Psoas muscle (tissue), 8 donors: ENCODE results near the gene JADE2. TPM values are rescaled to one million over a fixed set of nuclear protein-coding genes. Genes with fewer than 3 reads are reported as not detected.

Experiments
- ATAC-seq, 4 donors: fragments of 200-7000 bp; cut with Tn5 transposase; one replicate each; pipeline ENCODE4 v1.9.1; 2020; ENCODE audit warnings: moderate library complexity in 3 of 4, mild to moderate bottlenecking in 2 of 4
- DNase-seq, 2 donors: peaks; one replicate each; pipeline ENCODE4 v3.0.0-alpha.2; 2020
- H3K27ac ChIP-seq: fragments of 200-600 bp; one replicate; pipeline ENCODE4 v1.8.0; 2022
- H3K27me3 ChIP-seq, 3 donors: fragments of 200-600 bp in 1 of 3; one replicate each; pipeline versions ENCODE4 v1.6.1 to v1.8.0; 2013 to 2022; ENCODE audit warnings: low read length in 2 of 3, mild to moderate bottlenecking in 2 of 3, moderate library complexity in 1 of 3; ENCODE audit not compliant: insufficient read depth in 3 of 3
- H3K36me3 ChIP-seq, 2 donors: fragments of 200-600 bp in 1 of 2; one replicate each; pipeline versions ENCODE4 v1.6.1 to v1.8.0; 2013 to 2022; ENCODE audit warnings: low read depth in 1 of 2, mild to moderate bottlenecking in 1 of 2, moderate library complexity in 1 of 2; ENCODE audit not compliant: insufficient read depth in 1 of 2
- H3K4me1 ChIP-seq: fragments of 200-600 bp; one replicate; pipeline ENCODE4 v1.8.0; 2022
- H3K4me3 ChIP-seq: fragments of 200-600 bp; one replicate; pipeline ENCODE4 v1.8.0; 2022; ENCODE audit warnings: mild to moderate bottlenecking
- H3K9me3 ChIP-seq: fragments of 200-600 bp; one replicate; pipeline ENCODE4 v1.8.0; 2022
- WGBS, 3 donors: extraction: QIAGEN DNeasy Blood & Tissue Kit; methylation state at CpG; one replicate each; pipeline versions ENCODE4 v1.1.6 to v1.1.7; 2013; 5-methylcytosine and 5-hydroxymethylcytosine counted together
- intact Hi-C, 2 donors: fragments of 100-400 bp; cut with DNase I; formaldehyde crosslinking; loops; one replicate each; pipeline versions ENCODE4 v1.11.0 to v1.14.2; 2022
- polyA plus RNA-seq, 3 donors: library from polyadenylated mRNA; stranded (reverse); fragments of 200-250 nt; gene quantifications; one replicate each; pipeline ENCODE4 v1.2.3, GENCODE V29; 2013
- total RNA-seq, 4 donors: library from RNA; stranded (reverse); fragmentation: NEBNext Ultra II Directional in 2 of 4; extraction: Animal tissue kit (Norgen Biotek cat#: 25700) in 2 of 4; gene quantifications; one replicate each; pipeline versions ENCODE4 v1.2.1 to v1.2.4, GENCODE V29; 2021 to 2023
- TF ChIP-seq, protein P1 (sequence below): fragments of 200-600 bp; IDR thresholded peaks from one replicate; pipeline ENCODE4 v1.8.0; 2022; ENCODE audit warnings: antibody characterized with exemption
- donor health status: healthy with polysubstance abuse.
- donor health status: DM: no; HTN: no; CAD: no; lungs with moderate emphysema.
- donor health status: Bipolar disorder and iron deficiency.
- donor health status: healthy.
- donor health status: DM: yes; HTN: yes; CAD: no.
- donor health status: DM: no; HTN: no; CAD: no.
- donor health status: DM: no; HTN: no; CAD: no.
- donor health status: DM: yes; HTN: yes; CAD: no.

JADE2 gene
- total and polyA plus RNA-seq, 7 donors, result 5.0 to 15.1 (median 10.1) TPM

DNA sequence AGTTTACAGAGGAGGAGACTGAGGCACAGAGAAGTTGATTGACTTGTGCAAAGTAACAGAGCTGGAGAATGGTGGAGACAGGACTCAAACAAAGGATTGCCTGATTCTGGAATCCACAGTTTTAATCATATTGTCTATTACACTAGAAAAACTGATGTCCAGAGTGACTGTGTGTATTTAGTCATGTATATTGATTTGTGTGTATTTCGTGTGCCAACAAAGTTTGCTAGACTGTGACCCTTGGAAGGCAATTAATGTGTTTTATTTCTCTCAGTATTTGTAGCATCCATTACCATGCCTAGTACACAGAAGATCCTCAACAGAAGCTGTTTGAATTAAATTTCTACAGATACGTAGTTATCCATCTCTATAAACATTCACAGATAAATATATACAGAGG, 5.5 kb upstream of the JADE2 start:
- intact Hi-C loops, result no loop called here
- H3K4me1 ChIP-seq, result peaks cover 14% of the 10 kb centered on the region
- H3K4me3 ChIP-seq, result no peak overlapping the region
- TF ChIP-seq, protein P1, sequence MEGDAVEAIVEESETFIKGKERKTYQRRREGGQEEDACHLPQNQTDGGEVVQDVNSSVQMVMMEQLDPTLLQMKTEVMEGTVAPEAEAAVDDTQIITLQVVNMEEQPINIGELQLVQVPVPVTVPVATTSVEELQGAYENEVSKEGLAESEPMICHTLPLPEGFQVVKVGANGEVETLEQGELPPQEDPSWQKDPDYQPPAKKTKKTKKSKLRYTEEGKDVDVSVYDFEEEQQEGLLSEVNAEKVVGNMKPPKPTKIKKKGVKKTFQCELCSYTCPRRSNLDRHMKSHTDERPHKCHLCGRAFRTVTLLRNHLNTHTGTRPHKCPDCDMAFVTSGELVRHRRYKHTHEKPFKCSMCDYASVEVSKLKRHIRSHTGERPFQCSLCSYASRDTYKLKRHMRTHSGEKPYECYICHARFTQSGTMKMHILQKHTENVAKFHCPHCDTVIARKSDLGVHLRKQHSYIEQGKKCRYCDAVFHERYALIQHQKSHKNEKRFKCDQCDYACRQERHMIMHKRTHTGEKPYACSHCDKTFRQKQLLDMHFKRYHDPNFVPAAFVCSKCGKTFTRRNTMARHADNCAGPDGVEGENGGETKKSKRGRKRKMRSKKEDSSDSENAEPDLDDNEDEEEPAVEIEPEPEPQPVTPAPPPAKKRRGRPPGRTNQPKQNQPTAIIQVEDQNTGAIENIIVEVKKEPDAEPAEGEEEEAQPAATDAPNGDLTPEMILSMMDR, result no peak
- DNase-seq (no peak), ATAC-seq (no peak)
- no peaks in the 10 kb centered on the region for H3K36me3 ChIP-seq
- no peaks in the 10 kb centered on the region for H3K9me3 ChIP-seq
- H3K27me3 ChIP-seq, result no peaks in the 10 kb centered on the region
- WGBS, 3 donors, result 79 to 88% (median 84%) methylated on average over 2 of the region's 2 CpGs
- no peak overlapping the region for H3K27ac ChIP-seq

DNA sequence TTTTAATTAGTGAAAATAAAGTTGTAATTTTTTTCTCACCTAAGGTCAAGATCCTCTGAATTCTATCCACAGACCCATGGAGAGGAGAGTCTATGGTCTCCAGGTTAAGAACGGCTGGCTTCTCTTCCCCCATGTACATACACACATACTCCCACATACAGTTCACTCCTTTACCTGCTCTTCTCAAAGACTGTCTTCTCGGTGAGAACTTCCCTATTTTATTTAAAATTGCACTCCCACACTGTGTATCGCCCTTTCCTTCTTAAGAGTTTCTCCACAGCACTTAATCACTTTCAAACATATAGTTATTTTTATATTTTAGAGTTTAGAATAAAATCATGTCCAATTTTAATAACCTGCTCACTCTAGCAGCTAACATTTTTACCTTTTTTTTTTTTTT, 3.6 kb upstream of the JADE2 start:
- 52 to 64% (median 57%) methylated on average over 3 of the region's 3 CpGs for WGBS, 3 donors
- Histone ChIP-seq H3K36me3 (no peaks in the 10 kb centered on the region), H3K9me3 (no peaks in the 10 kb centered on the region), H3K4me1 (peaks cover 10% of the 10 kb centered on the region), H3K27ac (no peak overlapping the region), H3K4me3 (no peak overlapping the region), H3K27me3 (no peaks in the 10 kb centered on the region)
- ATAC-seq (no peak), DNase-seq (no peak)
- TF ChIP-seq, protein P1, result no peak
- intact Hi-C loops, result no loop called here

DNA sequence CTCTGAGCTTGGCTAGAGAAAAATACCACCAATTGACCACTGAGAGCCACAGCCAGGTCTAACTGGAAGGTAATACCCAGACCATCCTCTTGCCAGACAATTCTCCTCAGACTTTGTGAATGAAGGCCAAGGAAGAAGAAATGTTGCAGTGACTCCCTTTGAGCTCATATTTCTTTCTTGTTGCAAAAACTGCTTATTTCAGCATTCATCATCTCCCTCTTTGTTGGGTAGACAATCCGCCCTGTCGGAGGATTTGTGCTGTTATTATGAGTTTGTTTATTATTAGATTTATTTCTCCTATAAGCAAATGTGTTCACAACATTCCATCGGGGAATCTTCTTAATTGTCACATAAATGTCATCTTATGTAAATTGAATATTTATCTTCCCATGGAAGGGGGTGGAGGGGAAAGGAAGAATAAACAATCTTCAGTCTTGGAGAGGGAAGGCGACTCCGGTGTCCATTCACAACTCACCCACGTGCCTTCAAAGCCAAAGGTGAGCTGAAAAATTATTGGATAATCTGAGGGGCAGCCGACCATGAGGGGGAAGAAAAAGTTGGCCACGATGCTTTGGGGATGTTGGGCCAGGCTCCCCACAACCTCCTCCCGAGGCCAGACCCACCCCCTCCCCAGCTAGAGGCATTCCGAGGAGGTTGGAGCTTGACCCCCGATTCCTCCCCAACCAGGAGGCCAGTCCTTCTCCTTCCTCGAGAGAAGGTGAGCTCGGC, 1.8 kb upstream of the JADE2 start:
- H3K36me3 ChIP-seq, result no peaks in the 10 kb centered on the region
- intact Hi-C loops, result loop anchor here in 1 of 2 donors (2.0 kb wide), 1 partner anchor 85 kb away; no protein-coding TSS in a partner anchor
- peaks cover 20% of the 10 kb centered on the region for H3K4me1 ChIP-seq
- no peak for ATAC-seq
- no peaks in the 10 kb centered on the region for H3K27me3 ChIP-seq
- WGBS, 3 donors, result 14 to 24% (median 16%) methylated on average over 11 to 13 of the region's 13 CpGs
- DNase-seq, result no peak
- TF ChIP-seq, protein P1, result no peak
- peak overlapping the region; percentile 89 for H3K27ac ChIP-seq
- no peaks in the 10 kb centered on the region for H3K9me3 ChIP-seq
- peak overlapping the region; percentile 94 for H3K4me3 ChIP-seq

- H3K27ac ChIP-seq, result peak overlapping the region; percentile 89
- H3K9me3 ChIP-seq, result no peaks in the 10 kb centered on the region
- no peaks in the 10 kb centered on the region for H3K36me3 ChIP-seq
- intact Hi-C loops, result loop anchor here in 1 of 2 donors (2.0 kb wide), 1 partner anchor 86 kb away; no protein-coding TSS in a partner anchor
- TF ChIP-seq, protein P1, result no peak
- 0 to 1% (median 1%) methylated on average over 32 to 39 of the region's 40 CpGs for WGBS, 3 donors
- ATAC-seq, result peak; percentile 34 to 66 (median 64)
- DNase-seq, result peak; percentile 87 to 94
- peaks cover 20% of the 10 kb centered on the region for H3K4me1 ChIP-seq
- peak overlapping the region; percentile 94 for H3K4me3 ChIP-seq
- H3K27me3 ChIP-seq, result no peaks in the 10 kb centered on the region
Measured at GRCh38 chr5:134524272-134524825, 1.1 kb upstream of the JADE2 start.
